ENCODE data around the gene MNT. TPM values are rescaled to one million over a fixed set of nuclear protein-coding genes. Genes with fewer than 3 reads are reported as not detected.

Gene MNT
- total and polyA plus RNA-seq, 2 of the 8 experiments (the other 6 are each of a cell fraction or from before 2014, with no cell fraction given) = 5.0 to 17.3 TPM

- H3K23me2 ChIP-seq (ENCODE audit: low read depth, low read length) = no peaks in the 10 kb centered on the region
- H2BK12ac ChIP-seq (ENCODE audit: low read depth, low read length) = no peak overlapping the region
- ChIA-PET CTCF (ENCODE audit: partially characterized antibody) (interaction anchor here (1.5 to 11.8 kb wide), 15 partner anchors 8 to 303 kb away, joined by 3 to 216 read pairs (median 16); partner anchors contain the start of genes MNT, SGSM2 and TSR1), POLR2A (ENCODE audit: partially characterized antibody) (interaction anchor here (0.6 to 15.4 kb wide), 13 partner anchors 8 to 303 kb away, joined by 3 to 193 read pairs (median 6); partner anchors contain the start of gene MNT)
- H3K27me3 ChIP-seq (replicated peaks in 1 of 4; ENCODE audit: control insufficient read depth in 3 of 4, extremely low read depth in 1 of 4, insufficient read depth in 3 of 4, low read length in 3 of 4) = no peaks in the 10 kb centered on the region
- H2BK15ac ChIP-seq (ENCODE audit: low read length) = no peak overlapping the region
- TF ChIP-seq SP2 (IDR thresholded peaks at IDR 0.05; ENCODE audit: low read length) = no peak
- TF ChIP-seq RNF2 (IDR thresholded peaks at IDR 0.05; ENCODE audit: borderline replicate concordance, low read depth, low read length, missing control alignments, poor library complexity, severe bottlenecking) = no peak
- no peak for TF ChIP-seq SIRT6 (IDR thresholded peaks at IDR 0.05; ENCODE audit: low read length)
- no peak for TF ChIP-seq KDM5A (IDR thresholded peaks at IDR 0.05; ENCODE audit: low read length)
- TF ChIP-seq TAF7 (optimal IDR thresholded peaks at IDR 0.05; ENCODE audit: borderline replicate concordance, low read depth, low read length) = no peak
- no peak for TF ChIP-seq NANOG (IDR thresholded peaks at IDR 0.05; ENCODE audit: insufficient read depth, low read depth, low read length, poor library complexity, severe bottlenecking)
- peaks cover 4 to 9% of the 10 kb centered on the region in 2 experiments for H4K20me1 ChIP-seq (replicated peaks in 1 of 2; ENCODE audit: control insufficient read depth in 1 of 2, insufficient read depth in 2 of 2, low read length in 2 of 2)
- peaks cover 0 to 10% (median 6%) of the 10 kb centered on the region in 4 experiments; a peak in 3 of 8 replicates for H3K36me3 ChIP-seq (ENCODE audit: control insufficient read depth in 2 of 4, insufficient read depth in 4 of 4, low read length in 3 of 4)
- FAIRE-seq = no peak
- H4K91ac ChIP-seq (replicated peaks; ENCODE audit: insufficient read length, low read length) = no peak overlapping the region
- no peak for DNase-seq (ENCODE audit: low read depth in 1 of 2, low spot score in 2 of 2)
- no peak overlapping the region for H3K56ac ChIP-seq (replicated peaks; ENCODE audit: insufficient read length, low read depth, low read length)
- H3K9me3 ChIP-seq (ENCODE audit: insufficient read depth in 2 of 2, low read depth in 1 of 2, low read length in 1 of 2) = no peaks in the 10 kb centered on the region
- H2AFZ ChIP-seq (ENCODE audit: low read length) = no peak overlapping the region
- 94% methylated on average over 11 of the region's 11 CpGs; no CpG with 5 or more reads in 1 of the 2 experiments for WGBS, 2 experiments (ENCODE audit: extremely low coverage in 1 of 2, insufficient coverage in 1 of 2, insufficient read length in 1 of 2, insufficient replicate concordance in 2 of 2, low coverage in 1 of 2, low lambda C conversion rate in 2 of 2, missing lambda C conversion rate in 1 of 2)
- peaks cover 0 to 15% (median 6%) of the 10 kb centered on the region in 4 experiments; a peak in 5 of 7 replicates for H3K4me1 ChIP-seq (replicated peaks in 1 of 4; ENCODE audit: control insufficient read depth in 3 of 4, insufficient read depth in 4 of 4, low read length in 3 of 4)
- H4K5ac ChIP-seq (ENCODE audit: insufficient read length, low read depth, low read length) = no peak overlapping the region
- no peak overlapping the region for H2BK20ac ChIP-seq (ENCODE audit: low read length)
- no peak overlapping the region for H4K8ac ChIP-seq (ENCODE audit: extremely low read depth, insufficient read depth, low read length)
- H3K79me1 ChIP-seq (ENCODE audit: low read depth, low read length) = no peaks in the 10 kb centered on the region; the same call in 1 of the 2 replicates
- no peak overlapping the region for H3K4me3 ChIP-seq (ENCODE audit: extremely low read depth in 1 of 4, insufficient read depth in 2 of 4, low read depth in 3 of 4, low read length in 4 of 4)
- no peak overlapping the region for H3K14ac ChIP-seq (ENCODE audit: insufficient read length)
- H2AK5ac ChIP-seq (ENCODE audit: low read depth, low read length) = no peak overlapping the region
- no peak overlapping the region for H2BK120ac ChIP-seq (replicated peaks; ENCODE audit: low read depth, low read length)
- H2BK5ac ChIP-seq (ENCODE audit: low read depth, low read length) = no peak overlapping the region
- H3K27ac ChIP-seq (ENCODE audit: low read depth, low read length) = no peak overlapping the region
- no peak overlapping the region for H3K4ac ChIP-seq (replicated peaks; ENCODE audit: insufficient read length, low read depth, low read length)
- H3K23ac ChIP-seq (ENCODE audit: insufficient read length) = no peak overlapping the region
- H3K9ac ChIP-seq (replicated peaks in 1 of 4; ENCODE audit: extremely low read depth in 1 of 4, low read depth in 3 of 4, low read length in 3 of 4) = no peak overlapping the region
- no peaks in the 10 kb centered on the region for H3K79me2 ChIP-seq (ENCODE audit: control insufficient read depth in 1 of 2, insufficient read depth in 2 of 2, low read length in 2 of 2)
- H3K18ac ChIP-seq (ENCODE audit: extremely low read depth, low read length) = no peak overlapping the region
- H3K4me2 ChIP-seq (ENCODE audit: insufficient read depth in 1 of 2, low read depth in 2 of 2, low read length in 2 of 2) = no peak overlapping the region
These were observed 17.2 kb downstream of the MNT start for GRCh38 chr17:2383628-2384167.
